ENCODE results near the gene CPA3.

DNA sequence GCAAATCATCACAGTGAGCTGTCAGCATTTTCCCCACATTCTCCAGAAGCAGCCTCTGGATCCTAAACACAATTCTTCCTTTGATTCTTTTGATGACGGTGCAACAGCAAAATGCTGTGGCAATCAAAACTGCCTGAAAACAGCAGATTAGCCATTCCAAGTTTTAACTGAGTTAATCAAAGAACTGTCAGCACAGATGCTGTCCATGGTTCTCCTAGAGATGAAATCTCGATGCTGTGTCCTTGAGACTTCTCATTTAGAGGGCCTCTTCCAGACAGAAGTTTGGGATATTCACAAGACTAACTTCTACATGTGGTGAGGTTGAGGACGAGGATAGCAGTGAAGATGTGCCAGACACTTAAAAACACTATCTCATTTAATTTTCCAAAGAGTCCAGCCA lies 75.9 kb downstream of the CPA3 start:
- TF ChIP-seq, protein P1, sequence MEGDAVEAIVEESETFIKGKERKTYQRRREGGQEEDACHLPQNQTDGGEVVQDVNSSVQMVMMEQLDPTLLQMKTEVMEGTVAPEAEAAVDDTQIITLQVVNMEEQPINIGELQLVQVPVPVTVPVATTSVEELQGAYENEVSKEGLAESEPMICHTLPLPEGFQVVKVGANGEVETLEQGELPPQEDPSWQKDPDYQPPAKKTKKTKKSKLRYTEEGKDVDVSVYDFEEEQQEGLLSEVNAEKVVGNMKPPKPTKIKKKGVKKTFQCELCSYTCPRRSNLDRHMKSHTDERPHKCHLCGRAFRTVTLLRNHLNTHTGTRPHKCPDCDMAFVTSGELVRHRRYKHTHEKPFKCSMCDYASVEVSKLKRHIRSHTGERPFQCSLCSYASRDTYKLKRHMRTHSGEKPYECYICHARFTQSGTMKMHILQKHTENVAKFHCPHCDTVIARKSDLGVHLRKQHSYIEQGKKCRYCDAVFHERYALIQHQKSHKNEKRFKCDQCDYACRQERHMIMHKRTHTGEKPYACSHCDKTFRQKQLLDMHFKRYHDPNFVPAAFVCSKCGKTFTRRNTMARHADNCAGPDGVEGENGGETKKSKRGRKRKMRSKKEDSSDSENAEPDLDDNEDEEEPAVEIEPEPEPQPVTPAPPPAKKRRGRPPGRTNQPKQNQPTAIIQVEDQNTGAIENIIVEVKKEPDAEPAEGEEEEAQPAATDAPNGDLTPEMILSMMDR (tag by site-specific recombination; IDR thresholded peaks at IDR 0.05), result no peak
- TF ChIP-seq ZNF785 (tag by site-specific recombination; IDR thresholded peaks at IDR 0.05) (no peak), SALL2 (tag by site-specific recombination; IDR thresholded peaks at IDR 0.05; ENCODE audit: borderline replicate concordance) (no peak)
- TF ChIP-seq, protein P2, sequence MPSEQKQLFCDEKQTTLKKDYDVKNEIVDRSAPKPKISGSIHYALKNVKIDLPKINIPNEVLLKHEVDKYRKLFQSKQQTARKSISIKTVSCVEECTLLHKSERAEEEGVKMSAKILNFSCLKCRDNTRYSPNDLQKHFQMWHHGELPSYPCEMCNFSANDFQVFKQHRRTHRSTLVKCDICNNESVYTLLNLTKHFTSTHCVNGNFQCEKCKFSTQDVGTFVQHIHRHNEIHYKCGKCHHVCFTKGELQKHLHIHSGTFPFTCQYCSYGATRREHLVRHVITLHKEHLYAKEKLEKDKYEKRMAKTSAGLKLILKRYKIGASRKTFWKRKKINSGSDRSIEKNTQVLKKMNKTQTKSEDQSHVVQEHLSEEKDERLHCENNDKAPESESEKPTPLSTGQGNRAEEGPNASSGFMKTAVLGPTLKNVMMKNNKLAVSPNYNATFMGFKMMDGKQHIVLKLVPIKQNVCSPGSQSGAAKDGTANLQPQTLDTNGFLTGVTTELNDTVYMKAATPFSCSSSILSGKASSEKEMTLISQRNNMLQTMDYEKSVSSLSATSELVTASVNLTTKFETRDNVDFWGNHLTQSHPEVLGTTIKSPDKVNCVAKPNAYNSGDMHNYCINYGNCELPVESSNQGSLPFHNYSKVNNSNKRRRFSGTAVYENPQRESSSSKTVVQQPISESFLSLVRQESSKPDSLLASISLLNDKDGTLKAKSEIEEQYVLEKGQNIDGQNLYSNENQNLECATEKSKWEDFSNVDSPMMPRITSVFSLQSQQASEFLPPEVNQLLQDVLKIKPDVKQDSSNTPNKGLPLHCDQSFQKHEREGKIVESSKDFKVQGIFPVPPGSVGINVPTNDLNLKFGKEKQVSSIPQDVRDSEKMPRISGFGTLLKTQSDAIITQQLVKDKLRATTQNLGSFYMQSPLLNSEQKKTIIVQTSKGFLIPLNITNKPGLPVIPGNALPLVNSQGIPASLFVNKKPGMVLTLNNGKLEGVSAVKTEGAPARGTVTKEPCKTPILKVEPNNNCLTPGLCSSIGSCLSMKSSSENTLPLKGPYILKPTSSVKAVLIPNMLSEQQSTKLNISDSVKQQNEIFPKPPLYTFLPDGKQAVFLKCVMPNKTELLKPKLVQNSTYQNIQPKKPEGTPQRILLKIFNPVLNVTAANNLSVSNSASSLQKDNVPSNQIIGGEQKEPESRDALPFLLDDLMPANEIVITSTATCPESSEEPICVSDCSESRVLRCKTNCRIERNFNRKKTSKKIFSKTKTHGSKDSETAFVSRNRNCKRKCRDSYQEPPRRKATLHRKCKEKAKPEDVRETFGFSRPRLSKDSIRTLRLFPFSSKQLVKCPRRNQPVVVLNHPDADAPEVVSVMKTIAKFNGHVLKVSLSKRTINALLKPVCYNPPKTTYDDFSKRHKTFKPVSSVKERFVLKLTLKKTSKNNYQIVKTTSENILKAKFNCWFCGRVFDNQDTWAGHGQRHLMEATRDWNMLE (tag by site-specific recombination; conservative IDR thresholded peaks at IDR 0.05; ENCODE audit: low read depth), result no peak
